ENCODE results near the gene TNS1.

DNA sequence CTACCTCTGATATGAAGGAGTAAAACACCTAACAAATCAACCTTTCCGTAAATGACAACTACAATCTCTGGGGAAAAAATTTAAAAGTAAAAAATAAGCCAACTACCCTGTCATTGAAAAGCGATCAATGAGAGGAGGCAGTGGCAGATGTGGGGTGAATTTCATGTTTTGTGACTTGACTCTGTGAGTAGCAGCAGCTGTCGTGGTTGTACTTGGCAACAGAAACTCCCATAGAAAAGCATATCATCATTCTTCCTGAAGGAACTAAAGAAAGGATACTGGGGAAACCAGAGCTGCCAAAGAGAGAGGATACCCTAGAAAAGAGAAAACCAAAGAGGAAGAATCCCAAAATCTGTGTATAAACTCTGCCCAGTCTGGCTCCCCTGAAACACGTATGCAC is 236.4 kb downstream of the TNS1 start:
- TF ChIP-seq MXI1 (IDR thresholded peaks at IDR 0.05; ENCODE audit: low read depth, low read length) (no peak), CTCF (IDR thresholded peaks at IDR 0.05 in 2 of 3, conservative IDR thresholded peaks at IDR 0.05 in 1 of 3; ENCODE audit: control insufficient read depth in 2 of 3, extremely low read depth in 1 of 3, insufficient read depth in 1 of 3, low read depth in 3 of 3, low read length in 3 of 3) (no peak), CBX5 (IDR thresholded peaks at IDR 0.05; ENCODE audit: low read depth) (no peak), RAD51 (IDR thresholded peaks at IDR 0.05) (no peak), POLR2AphosphoS2 (IDR thresholded peaks at IDR 0.05; ENCODE audit: low read depth, low read length) (no peak), POLR2AphosphoS5 (IDR thresholded peaks at IDR 0.05; ENCODE audit: low read length) (no peak), SIN3A (IDR thresholded peaks at IDR 0.05; ENCODE audit: low read depth, low read length) (no peak), SMC3 (IDR thresholded peaks at IDR 0.05; ENCODE audit: borderline replicate concordance, low read length) (no peak), FOXM1 (IDR thresholded peaks at IDR 0.05; ENCODE audit: low read depth, low read length) (no peak), PAX8 (IDR thresholded peaks at IDR 0.05) (no peak), SMARCA5 (IDR thresholded peaks at IDR 0.05) (no peak), ELK1 (IDR thresholded peaks at IDR 0.05; ENCODE audit: low read depth, low read length) (no peak), TCF7 (IDR thresholded peaks at IDR 0.05; ENCODE audit: borderline replicate concordance) (no peak)
- TF ChIP-seq, protein P1, sequence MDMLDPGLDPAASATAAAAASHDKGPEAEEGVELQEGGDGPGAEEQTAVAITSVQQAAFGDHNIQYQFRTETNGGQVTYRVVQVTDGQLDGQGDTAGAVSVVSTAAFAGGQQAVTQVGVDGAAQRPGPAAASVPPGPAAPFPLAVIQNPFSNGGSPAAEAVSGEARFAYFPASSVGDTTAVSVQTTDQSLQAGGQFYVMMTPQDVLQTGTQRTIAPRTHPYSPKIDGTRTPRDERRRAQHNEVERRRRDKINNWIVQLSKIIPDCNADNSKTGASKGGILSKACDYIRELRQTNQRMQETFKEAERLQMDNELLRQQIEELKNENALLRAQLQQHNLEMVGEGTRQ (IDR thresholded peaks at IDR 0.05; ENCODE audit: borderline replicate concordance, low read depth, low read length), result no peak
